GM12878 (cell line): Measurements from ENCODE around the gene MAP3K6. TPM values are rescaled to one million over a fixed set of nuclear protein-coding genes. Genes with fewer than 3 reads are reported as not detected.

Experiments
- ATAC-seq: fragments of 200-7000 bp; cut with Tn5 transposase; 3 replicates; pipeline ENCODE4 v1.9.1; 2020; ENCODE audit warnings: mild to moderate bottlenecking, moderate library complexity
- BruUV-seq: library from RNA; stranded (reverse); fragments of 400-500 nt; replicated peaks from 2 replicates; lab custom pipeline; 2021; lab: Mats Ljungman, UMichigan
- CTCF ChIA-PET: fragments of 300-600 bp; sonication (Branson Sonifier 250); formaldehyde crosslinking; extraction: SDS; loops from one replicate; lab custom pipeline; 2021; ENCODE audit warnings: inconsistent platforms; lab: Yijun Ruan, JAX
- POLR2A ChIA-PET: fragments of 350-600 bp; formaldehyde crosslinking; extraction: SDS; loops from one replicate; lab custom pipeline; 2021; ENCODE audit warnings: inconsistent platforms; lab: Charles Lee
- RAD21 ChIA-PET: fragments of 300-600 bp; sonication (Branson Sonifier 250); formaldehyde crosslinking; loops from one replicate; lab custom pipeline; 2023; ENCODE audit warnings: antibody characterized with exemption; ENCODE audit not compliant: unreplicated experiment; lab: Charles Lee
- SMC1A ChIA-PET: fragments of 300-600 bp; sonication (Branson Sonifier 250); formaldehyde crosslinking; loops from one replicate; lab custom pipeline; 2023; ENCODE audit not compliant: unreplicated experiment, uncharacterized antibody; lab: Charles Lee
- DNase-seq: peaks from one replicate; pipeline ENCODE4 v3.0.0-alpha.2; 2011; ENCODE audit warnings: low read depth, low spot score
- FAIRE-seq: peaks from 3 replicates; lab custom pipeline; 2011; peaks lifted over from hg19 to GRCh38; lab: Jason Lieb, UNC
- H2AFZ ChIP-seq: 2 replicates; pipeline ENCODE4 v1.6.0; 2011; ENCODE audit warnings: low read depth, low read length, control low read depth; ENCODE audit not compliant: control insufficient read depth
- H3K27ac ChIP-seq: 2 replicates; pipeline ENCODE4 v1.5.1; 2011; ENCODE audit warnings: control low read depth; ENCODE audit not compliant: control insufficient read depth, insufficient read depth
- H3K27me3 ChIP-seq, 2 experiments: replicated peaks in 1 of 2; 2 replicates each; pipeline versions ENCODE4 v1.6.0 to v1.6.1; 2011; ENCODE audit warnings: low read length in 1 of 2; ENCODE audit not compliant: control insufficient read depth in 2 of 2, insufficient read depth in 2 of 2
- H3K36me3 ChIP-seq, 2 experiments: 2 replicates each; pipeline ENCODE4 v1.5.1; 2011; ENCODE audit warnings: low read length in 1 of 2; ENCODE audit not compliant: control insufficient read depth in 2 of 2, insufficient read depth in 2 of 2
- H3K4me1 ChIP-seq: 2 replicates; pipeline ENCODE4 v1.6.1; 2011; ENCODE audit warnings: mild to moderate bottlenecking, low read length, moderate library complexity, mixed read lengths; ENCODE audit not compliant: control insufficient read depth, insufficient read depth
- H3K4me2 ChIP-seq: 2 replicates; pipeline ENCODE4 v1.6.0; 2011; ENCODE audit warnings: control low read depth; ENCODE audit not compliant: control insufficient read depth, insufficient read depth
- H3K4me3 ChIP-seq: fragments of 200-600 bp; sonication (generic); 2 replicates; pipeline ENCODE4 v1.5.1; 2016
- H3K79me2 ChIP-seq: 2 replicates; pipeline ENCODE4 v1.6.0; 2011; ENCODE audit warnings: low read length; ENCODE audit not compliant: control insufficient read depth, insufficient read depth
- H3K9ac ChIP-seq: 2 replicates; pipeline ENCODE4 v1.8.0; 2011; ENCODE audit warnings: low read length, control low read depth, mixed read lengths; ENCODE audit not compliant: control insufficient read depth, insufficient read depth
- H3K9me3 ChIP-seq: replicated peaks from 3 replicates; pipeline ENCODE4 v1.5.1; 2011; ENCODE audit warnings: mild to moderate bottlenecking, low read length; ENCODE audit not compliant: control insufficient read depth, insufficient read depth
- H4K20me1 ChIP-seq: 2 replicates; pipeline ENCODE4 v1.6.0; 2011; ENCODE audit not compliant: control insufficient read depth, insufficient read depth
- BCL11A ChIP-seq: IDR thresholded peaks from 2 replicates; pipeline ENCODE4 v1.6.1; 2011; ENCODE audit warnings: low read depth, low read length
- CBFB ChIP-seq: IDR thresholded peaks from 2 replicates; pipeline ENCODE4 v1.6.1; 2016; ENCODE audit warnings: antibody characterized with exemption, low read depth
- ESRRA ChIP-seq: IDR thresholded peaks from 2 replicates; pipeline ENCODE4 v1.6.1; 2012; ENCODE audit warnings: mild to moderate bottlenecking, low read length, improper control_type of control experiment
- HDAC2 ChIP-seq: fragments of 200-600 bp; sonication (generic); IDR thresholded peaks from 2 replicates; pipeline ENCODE4 v1.6.1; 2017
- HDGF ChIP-seq: fragments of 450-650 bp; IDR thresholded peaks from 2 replicates; pipeline ENCODE4 v1.6.1; 2016; ENCODE audit warnings: antibody characterized with exemption
- JUNB ChIP-seq: IDR thresholded peaks from 2 replicates; pipeline ENCODE4 v1.6.1; 2016; ENCODE audit warnings: antibody characterized with exemption, mild to moderate bottlenecking
- JUND ChIP-seq: IDR thresholded peaks from 2 replicates; pipeline ENCODE4 v1.6.1; 2012; ENCODE audit warnings: low read depth, mild to moderate bottlenecking, low read length, improper control_type of control experiment, moderate library complexity
- MEF2A ChIP-seq: IDR thresholded peaks from 2 replicates; pipeline ENCODE4 v1.6.1; 2011; ENCODE audit warnings: low read depth, mild to moderate bottlenecking, low read length, moderate library complexity; ENCODE audit not compliant: insufficient read depth
- RAD21 ChIP-seq: IDR thresholded peaks from 2 replicates; pipeline ENCODE4 v1.6.1; 2011; ENCODE audit warnings: mild to moderate bottlenecking, low read depth, low read length, moderate library complexity; ENCODE audit not compliant: insufficient read depth
- RCOR1 ChIP-seq: conservative IDR thresholded peaks from 2 replicates; pipeline ENCODE4 v1.6.1; 2012; ENCODE audit warnings: low read depth, low read length, improper control_type of control experiment
- SIN3A ChIP-seq: IDR thresholded peaks from 2 replicates; pipeline ENCODE4 v1.6.1; 2012; ENCODE audit warnings: low read depth, low read length, improper control_type of control experiment
- SREBF2 ChIP-seq: IDR thresholded peaks from 2 replicates; pipeline ENCODE4 v1.6.1; 2012; ENCODE audit warnings: mild to moderate bottlenecking, low read length
- TBL1XR1 ChIP-seq: IDR thresholded peaks from 2 replicates; pipeline ENCODE4 v1.6.1; 2012; ENCODE audit warnings: low read depth, low read length, improper control_type of control experiment
- ZNF217 ChIP-seq: fragments of 450-650 bp; IDR thresholded peaks from 2 replicates; pipeline ENCODE4 v1.6.1; 2017; ENCODE audit warnings: antibody characterized with exemption, mild to moderate bottlenecking
- WGBS: methylation state at CpG from one replicate; pipeline ENCODE4 v1.1.6; 2016; ENCODE audit warnings: low lambda C conversion rate; ENCODE audit not compliant: insufficient replicate concordance, insufficient coverage; ENCODE audit errors: missing lambda C conversion rate; 5-methylcytosine and 5-hydroxymethylcytosine counted together
- in situ Hi-C: fragments of 300-500 bp; cut with MboI; formaldehyde crosslinking; loops from 9 replicates; pipeline ENCODE4 v1.14.3; 2018; ENCODE audit warnings: mixed read lengths
- intact Hi-C: fragments of 100-400 bp; cut with micrococcal nuclease; formaldehyde crosslinking; loops from one replicate; pipeline ENCODE4 v1.14.2; 2022; ENCODE audit not compliant: unreplicated experiment
- polyA plus RNA-seq, 11 experiments: library from polyadenylated mRNA; depleted of rRNA in 4 of 11; unstranded in 6 of 11; stranded (reverse) in 5 of 11; fragments of >200 nt; fragmentation: Nextera tagmentation in 4 of 11; fragmentation: Illumina TruSeq in 1 of 11; extraction: Ambion mirVana in 4 of 11; extraction: Trizol in 1 of 11; gene quantifications; 1 replicate in 1 of 11; 2 replicates in 10 of 11; pipeline versions ENCODE4 v1.2.1 to v1.2.3, GENCODE V29; 2011 to 2016; ENCODE audit warnings: inconsistent platforms in 2 of 11, missing spikeins in 2 of 11, low read depth in 1 of 11
- total RNA-seq, 4 experiments: library from RNA; depleted of rRNA in 3 of 4; stranded (reverse); fragments of >200 nt in 3 of 4; fragmentation: Illumina TruSeq in 1 of 4; extraction: Trizol in 1 of 4; gene quantifications; 2 replicates each; pipeline versions ENCODE4 v1.2.1 to v1.2.3, GENCODE V29; 2013 to 2021
- TF ChIP-seq, protein P1 (sequence below): IDR thresholded peaks from 2 replicates; pipeline ENCODE4 v1.6.1; 2011; ENCODE audit warnings: mild to moderate bottlenecking, low read depth, low read length, moderate library complexity; ENCODE audit not compliant: insufficient replicate concordance
- TF ChIP-seq, protein P2 (sequence below): IDR thresholded peaks from 2 replicates; pipeline ENCODE4 v1.6.1; 2012; ENCODE audit warnings: mild to moderate bottlenecking, low read depth, low read length

The MAP3K6 gene
- total and polyA plus RNA-seq, 10 of the 15 experiments (the other 5 are each of a cell fraction or from before 2014, with no cell fraction given) = 0.15 to 3.4 (median 1.2) TPM; not detected in 1

DNA sequence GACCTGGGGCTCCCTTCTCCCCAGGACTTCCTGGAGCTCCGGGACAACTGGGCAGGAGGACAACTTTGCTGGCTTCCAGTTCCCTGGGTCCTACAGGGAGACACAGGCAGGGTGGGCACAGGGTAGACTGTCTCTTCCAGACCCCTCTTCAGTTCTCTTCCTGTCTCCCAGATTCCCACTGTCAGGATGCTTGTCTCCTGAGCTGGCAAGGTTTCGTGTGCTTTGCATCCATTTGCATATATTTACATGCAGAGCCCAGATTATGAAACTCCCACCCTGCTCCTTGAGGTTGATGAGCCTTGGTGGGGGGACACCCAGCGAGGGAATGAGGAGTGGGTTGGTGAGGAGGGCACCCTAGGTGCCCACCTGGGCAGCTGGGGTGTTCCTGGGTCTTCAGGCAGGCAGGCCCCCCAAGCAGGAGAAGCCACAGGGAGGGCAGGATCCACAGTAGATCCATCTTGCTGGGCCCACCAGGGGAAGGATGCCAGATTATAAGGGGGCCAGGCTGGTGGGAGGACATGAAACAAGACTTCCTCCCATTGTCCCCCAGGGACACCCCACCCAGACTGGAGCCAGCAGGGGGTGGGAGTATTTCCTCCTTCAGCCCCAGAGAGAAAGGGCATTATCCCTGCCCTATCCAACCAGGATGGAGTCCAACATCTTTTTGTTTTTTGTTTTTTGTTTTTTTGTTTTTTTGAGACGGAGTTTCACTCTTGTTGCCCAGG, 7.8 kb upstream of the MAP3K6 start, which contains the start of gene FCN3 (continued):
- TF ChIP-seq JUNB (no peak), SREBF2 (no peak), RAD21 (no peak)
- TF ChIP-seq, protein P1, sequence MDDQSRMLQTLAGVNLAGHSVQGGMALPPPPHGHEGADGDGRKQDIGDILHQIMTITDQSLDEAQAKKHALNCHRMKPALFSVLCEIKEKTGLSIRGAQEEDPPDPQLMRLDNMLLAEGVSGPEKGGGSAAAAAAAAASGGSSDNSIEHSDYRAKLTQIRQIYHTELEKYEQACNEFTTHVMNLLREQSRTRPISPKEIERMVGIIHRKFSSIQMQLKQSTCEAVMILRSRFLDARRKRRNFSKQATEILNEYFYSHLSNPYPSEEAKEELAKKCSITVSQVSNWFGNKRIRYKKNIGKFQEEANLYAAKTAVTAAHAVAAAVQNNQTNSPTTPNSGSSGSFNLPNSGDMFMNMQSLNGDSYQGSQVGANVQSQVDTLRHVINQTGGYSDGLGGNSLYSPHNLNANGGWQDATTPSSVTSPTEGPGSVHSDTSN = no peak

DNA sequence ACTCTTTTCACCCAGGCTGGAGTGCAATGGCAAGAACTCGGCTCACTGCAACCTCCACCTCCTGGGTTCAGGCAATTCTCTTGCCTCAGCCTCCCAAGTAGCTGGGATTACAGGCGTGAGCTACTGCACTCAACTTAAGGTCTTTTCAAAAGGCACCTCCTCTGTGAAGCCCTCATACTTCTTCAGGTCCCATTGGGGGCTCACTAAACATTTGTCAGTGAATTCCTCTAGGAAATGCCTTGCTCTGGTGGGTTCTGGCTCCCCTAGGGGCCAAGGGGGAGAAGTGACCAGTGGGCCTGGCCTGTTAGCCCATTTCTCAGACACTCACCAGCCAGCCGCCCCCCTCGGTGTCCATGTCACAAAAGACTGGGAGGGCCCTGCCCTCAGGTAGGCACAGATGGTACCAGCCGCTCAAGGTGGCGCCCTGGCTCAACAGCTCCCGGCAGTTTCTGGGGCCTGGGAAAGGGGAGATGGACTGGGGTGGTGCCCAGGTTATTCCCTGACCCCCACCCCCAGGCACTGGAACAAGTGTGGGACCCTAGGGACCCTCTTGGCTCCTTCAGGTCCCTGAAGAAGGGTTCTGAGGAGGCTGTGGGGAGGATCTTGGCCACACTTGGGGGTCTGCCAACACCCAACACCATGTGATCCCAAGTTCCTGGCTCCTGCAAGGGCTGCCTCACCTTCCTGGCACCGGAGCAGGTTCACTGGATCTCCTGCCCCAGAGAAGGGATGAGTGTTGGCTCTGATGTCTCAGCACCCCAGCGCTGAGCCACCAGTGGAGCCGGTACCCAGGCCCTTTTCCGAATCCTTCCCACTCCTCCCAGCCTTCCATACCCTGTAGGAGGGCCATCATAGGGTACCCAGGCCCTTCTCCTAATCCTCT, 6.3 kb upstream of the MAP3K6 start:
- intact Hi-C loops = no loop called here
- H3K4me1 ChIP-seq = peaks cover 10% of the 10 kb centered on the region
- WGBS = 75% methylated on average over 10 of the region's 11 CpGs
- ChIA-PET SMC1A (no interaction called here), POLR2A (interaction anchor here (0.6 kb wide), 3 partner anchors 26 to 46 kb away, joined by 3 to 5 read pairs (median 4); no protein-coding TSS in a partner anchor), CTCF (interaction anchor here (0.6 to 1.2 kb wide), 4 partner anchors 71 to 270 kb away, joined by 3 to 4 read pairs (median 4); no protein-coding TSS in a partner anchor), RAD21 (no interaction called here)
- no peak overlapping the region for H3K9ac ChIP-seq
- DNase-seq (no peak), FAIRE-seq (no peak), ATAC-seq (peak; percentile 61)
- H3K36me3 ChIP-seq = no peaks in the 10 kb centered on the region
- in situ Hi-C loops = no loop called here
- H3K27ac ChIP-seq = no peak overlapping the region
- BruUV-seq = no TSS peak
- no peak overlapping the region for H3K4me3 ChIP-seq
- no peaks in the 10 kb centered on the region; the same call in 1 of the 2 replicates for H4K20me1 ChIP-seq
- no peaks in the 10 kb centered on the region; a peak in 1 of 4 replicates for H3K27me3 ChIP-seq
- no peaks in the 10 kb centered on the region for H3K79me2 ChIP-seq
- no peak overlapping the region for H3K4me2 ChIP-seq
- no peaks in the 10 kb centered on the region for H3K9me3 ChIP-seq
- no peak overlapping the region for H2AFZ ChIP-seq
- no peak for TF ChIP-seq TBL1XR1
- peak; percentile 20; the same call in 1 of the 2 replicates for TF ChIP-seq RAD21
- no peak for TF ChIP-seq ESRRA
- no peak for TF ChIP-seq CBFB
- TF ChIP-seq, protein P2, sequence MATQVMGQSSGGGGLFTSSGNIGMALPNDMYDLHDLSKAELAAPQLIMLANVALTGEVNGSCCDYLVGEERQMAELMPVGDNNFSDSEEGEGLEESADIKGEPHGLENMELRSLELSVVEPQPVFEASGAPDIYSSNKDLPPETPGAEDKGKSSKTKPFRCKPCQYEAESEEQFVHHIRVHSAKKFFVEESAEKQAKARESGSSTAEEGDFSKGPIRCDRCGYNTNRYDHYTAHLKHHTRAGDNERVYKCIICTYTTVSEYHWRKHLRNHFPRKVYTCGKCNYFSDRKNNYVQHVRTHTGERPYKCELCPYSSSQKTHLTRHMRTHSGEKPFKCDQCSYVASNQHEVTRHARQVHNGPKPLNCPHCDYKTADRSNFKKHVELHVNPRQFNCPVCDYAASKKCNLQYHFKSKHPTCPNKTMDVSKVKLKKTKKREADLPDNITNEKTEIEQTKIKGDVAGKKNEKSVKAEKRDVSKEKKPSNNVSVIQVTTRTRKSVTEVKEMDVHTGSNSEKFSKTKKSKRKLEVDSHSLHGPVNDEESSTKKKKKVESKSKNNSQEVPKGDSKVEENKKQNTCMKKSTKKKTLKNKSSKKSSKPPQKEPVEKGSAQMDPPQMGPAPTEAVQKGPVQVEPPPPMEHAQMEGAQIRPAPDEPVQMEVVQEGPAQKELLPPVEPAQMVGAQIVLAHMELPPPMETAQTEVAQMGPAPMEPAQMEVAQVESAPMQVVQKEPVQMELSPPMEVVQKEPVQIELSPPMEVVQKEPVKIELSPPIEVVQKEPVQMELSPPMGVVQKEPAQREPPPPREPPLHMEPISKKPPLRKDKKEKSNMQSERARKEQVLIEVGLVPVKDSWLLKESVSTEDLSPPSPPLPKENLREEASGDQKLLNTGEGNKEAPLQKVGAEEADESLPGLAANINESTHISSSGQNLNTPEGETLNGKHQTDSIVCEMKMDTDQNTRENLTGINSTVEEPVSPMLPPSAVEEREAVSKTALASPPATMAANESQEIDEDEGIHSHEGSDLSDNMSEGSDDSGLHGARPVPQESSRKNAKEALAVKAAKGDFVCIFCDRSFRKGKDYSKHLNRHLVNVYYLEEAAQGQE = no peak
- no peak for TF ChIP-seq MEF2A
- no peak for TF ChIP-seq BCL11A
- no peak for TF ChIP-seq HDAC2
- TF ChIP-seq ZNF217 = no peak
- no peak for TF ChIP-seq JUND
- no peak for TF ChIP-seq SIN3A
- TF ChIP-seq RCOR1 = no peak
- no peak for TF ChIP-seq HDGF
